AML-193 (cell line): ENCODE data around the gene DDIT4L.
A peak's percentile ranks its signal among the peaks of the same experiment; 100 is the strongest.
"Not testable (repeated sequence)": the region's sequence is repeated elsewhere in the genome, so short reads cannot be mapped to it uniquely, and the experiment has no call there.

Experiments used
- DNase-seq, 2 experiments: peaks; one replicate each; lab custom pipeline; 2025; lab: John Stamatoyannopoulos, UW

DDIT4L gene

GRCh38 chr4:100189820-100190642 lies at the start of gene DDIT4L:
Gene DDIT4L (minus strand): TSS chr4:100190468. CDS start chr4:100189983, 485 bp downstream.
- DNase-seq = peak; percentile 4 to 30

DNA sequence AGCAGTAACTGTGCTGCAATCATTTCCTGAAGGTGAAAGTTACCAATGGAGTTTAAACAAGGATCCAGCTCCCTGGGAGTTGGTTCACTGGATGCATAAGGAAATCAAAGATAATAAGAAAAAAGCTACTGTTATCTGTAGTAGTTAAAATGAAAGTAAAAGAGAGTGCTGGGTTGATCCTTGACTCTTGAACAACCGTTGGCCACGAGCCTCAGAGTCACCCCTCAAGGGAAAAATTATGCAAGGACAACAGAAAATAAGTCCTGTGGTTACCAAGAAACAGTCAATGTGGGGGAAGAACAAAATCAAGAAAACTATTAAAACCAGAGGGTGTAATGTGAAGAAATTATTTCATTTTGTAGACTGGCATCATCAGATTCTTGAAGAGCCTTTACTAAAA lies 49.7 kb upstream of the DDIT4L start:
- DNase-seq = peak; percentile 79 to 87

- DNase-seq = no peak
Measured at GRCh38 chr4:100224721-100225120, 34.5 kb upstream of the DDIT4L start.

DNA sequence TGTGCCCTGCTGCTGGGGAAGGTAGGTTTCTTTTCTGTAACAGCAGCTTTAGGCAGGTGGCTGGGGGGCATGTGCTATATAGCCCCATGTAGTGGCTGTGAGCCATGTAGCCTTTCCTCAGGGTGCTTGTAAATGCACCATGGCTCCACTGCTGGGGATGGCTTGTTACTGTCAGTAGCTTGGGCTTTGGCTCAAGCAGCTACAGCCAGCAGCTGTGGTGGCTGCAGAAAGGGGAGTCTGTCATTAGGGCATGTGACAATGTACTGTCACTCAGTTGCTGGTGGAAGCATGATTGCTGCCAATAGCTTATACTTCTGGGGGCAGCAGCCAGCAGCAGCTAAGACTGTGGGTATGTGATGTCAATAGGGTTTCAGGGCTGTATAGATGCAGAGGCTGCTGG lies 33.9 kb upstream of the DDIT4L start:
- no peak for DNase-seq

DNA sequence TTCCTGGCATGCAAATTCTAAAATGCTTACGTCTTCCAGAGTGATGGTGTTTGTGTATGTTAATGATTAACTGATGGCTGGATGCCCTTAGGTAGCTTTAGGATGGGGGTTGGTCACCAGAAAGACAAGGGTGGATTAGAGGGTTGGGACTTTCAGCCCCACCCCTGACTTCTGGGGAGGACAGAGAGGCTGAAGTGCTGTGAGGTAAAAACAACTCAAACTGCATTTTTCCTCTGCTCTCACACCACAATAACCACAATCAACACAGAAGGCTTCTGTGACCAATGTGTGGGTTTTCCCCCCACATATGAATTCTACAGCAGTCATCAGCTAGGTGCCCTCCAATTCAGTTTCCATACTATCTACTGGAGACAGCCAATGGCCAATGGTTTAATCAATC lies 18.7 kb upstream of the DDIT4L start:
- no peak for DNase-seq

DNA sequence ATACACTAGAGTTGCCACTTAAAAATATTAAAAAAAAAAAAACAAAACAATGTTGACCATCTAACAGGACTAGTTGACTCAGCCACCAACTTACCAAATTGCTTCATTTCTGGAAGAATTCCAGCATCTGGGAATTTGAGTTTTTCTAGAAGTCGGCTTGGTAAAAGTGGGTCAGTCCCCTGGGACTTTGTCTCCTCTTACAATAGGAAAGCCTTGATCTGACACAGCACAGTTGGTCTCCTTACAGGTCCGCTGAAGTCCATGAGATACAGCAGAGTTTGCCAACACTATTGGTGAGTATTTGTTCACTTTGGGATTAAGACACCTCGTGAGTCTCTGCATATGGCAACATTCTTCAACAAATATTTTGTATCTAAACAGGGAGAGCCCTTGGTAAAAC lies 18.2 kb upstream of the DDIT4L start:
- no peak for DNase-seq

- peak in 1 of 2 experiments; percentile 15 for DNase-seq
Measured at GRCh38 chr4:100206850-100207249, 16.6 kb upstream of the DDIT4L start.

DNA sequence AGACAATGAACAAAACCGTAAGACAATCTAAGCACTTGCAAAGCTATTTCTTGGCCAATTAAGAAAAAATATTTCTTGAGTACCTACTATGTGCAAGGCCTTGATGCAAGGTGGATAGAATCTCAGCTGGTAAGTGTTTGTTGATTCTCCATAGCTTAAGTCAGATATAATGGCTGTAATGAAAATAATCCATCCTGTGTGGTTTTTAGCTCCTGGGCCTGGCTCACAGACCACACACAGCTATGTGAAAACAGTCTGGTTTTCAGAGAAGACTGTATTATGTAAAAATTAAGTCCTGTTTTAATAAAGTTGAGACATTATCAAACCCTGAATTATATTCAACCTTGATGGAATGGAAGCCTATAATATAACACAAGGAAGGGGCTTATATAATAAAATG lies 7.8 kb upstream of the DDIT4L start:
- DNase-seq = no peak

GRCh38 chr4:100196388-100197071 lies 6.3 kb upstream of the DDIT4L start:
- DNase-seq = not testable (repeated sequence)

- no peak for DNase-seq
Measured at GRCh38 chr4:100190643-100191600, 654 bp upstream of the DDIT4L start.

- no peak for DNase-seq
Measured at GRCh38 chr4:100188829-100189228, 1.4 kb downstream of the DDIT4L start.

- no peak for DNase-seq
Measured at GRCh38 chr4:100187781-100188180, 2.5 kb downstream of the DDIT4L start.

DNA sequence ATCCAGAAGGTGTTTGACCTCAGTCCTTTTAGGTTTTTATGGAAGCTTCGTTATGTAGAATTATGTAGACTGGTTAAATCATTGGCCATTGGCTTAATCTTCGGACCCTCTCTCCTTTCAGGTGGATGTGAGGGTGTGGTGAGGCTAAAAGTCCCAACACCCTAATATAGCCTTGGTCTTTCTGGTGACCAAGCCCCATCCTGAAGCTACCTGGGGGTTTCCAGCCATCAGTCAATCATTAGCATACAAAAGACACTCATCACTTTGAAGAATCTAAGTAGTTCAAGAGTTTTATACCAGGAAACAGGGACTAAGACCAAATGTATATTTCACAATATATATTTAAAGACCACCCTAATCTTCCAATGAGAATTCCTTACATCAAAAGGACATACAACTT lies 5.5 kb downstream of the DDIT4L start:
- no peak for DNase-seq

DNA sequence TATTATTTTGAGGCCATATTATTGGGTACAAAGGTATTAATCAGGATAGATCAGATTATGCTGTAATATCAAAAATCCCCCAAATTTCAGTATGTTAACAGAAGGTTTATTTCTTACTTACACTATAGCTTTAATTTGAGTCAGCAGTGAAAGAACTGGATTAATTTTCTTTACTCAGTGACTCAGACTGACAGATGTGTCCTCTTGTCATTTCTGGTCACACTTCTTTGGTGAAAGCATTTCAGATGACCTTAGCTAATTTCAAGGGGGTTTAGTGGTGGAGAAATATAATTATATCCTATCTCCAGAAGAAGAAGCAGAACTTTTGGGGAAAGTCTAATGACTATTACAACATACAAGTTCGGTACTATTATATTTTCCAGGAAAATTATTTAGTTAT lies 12.4 kb downstream of the DDIT4L start:
- no peak for DNase-seq

DNA sequence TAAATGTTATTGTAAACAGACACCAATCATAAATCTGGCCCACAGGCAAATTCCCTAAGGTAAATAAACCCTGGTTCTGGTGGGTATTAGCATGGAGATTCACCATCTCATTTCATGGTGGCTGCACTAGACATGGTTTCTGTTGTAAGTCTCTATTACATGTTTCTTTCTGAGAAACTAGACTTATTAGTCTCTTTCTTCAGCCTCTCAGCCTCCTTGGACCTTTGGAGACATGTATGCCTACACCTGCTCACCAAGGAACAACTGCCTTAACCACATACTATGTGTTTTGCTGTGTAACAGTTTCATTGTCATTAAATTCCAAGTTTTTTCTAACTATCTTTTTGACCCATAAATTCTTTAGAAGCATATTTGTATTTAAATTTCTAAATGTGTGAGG lies 13.1 kb downstream of the DDIT4L start:
- DNase-seq = no peak

DNA sequence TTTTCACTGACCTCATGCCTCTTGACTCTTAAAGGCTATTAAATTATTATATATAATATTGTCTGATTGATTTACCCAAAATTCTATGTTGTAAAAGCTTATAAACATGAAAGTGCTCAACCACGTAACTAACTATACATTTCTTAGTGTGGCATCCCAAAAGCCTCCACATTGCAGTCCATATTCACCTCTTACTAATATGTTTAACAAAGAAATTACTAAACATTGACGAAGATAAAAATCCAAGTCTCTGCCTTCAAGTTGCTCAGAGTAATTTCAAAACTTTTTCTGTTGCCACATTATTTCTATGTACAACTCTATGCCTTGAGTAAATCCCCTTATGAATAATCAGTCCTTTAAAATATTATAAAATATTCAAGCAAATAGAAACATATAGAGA lies 14.4 kb downstream of the DDIT4L start:
- no peak for DNase-seq

GRCh38 chr4:100174985-100175383 lies 15.3 kb downstream of the DDIT4L start:
- no peak for DNase-seq

- no peak for DNase-seq
Measured at GRCh38 chr4:100170986-100171385, 19.3 kb downstream of the DDIT4L start.

GRCh38 chr4:100169491-100170485 lies 20.5 kb downstream of the DDIT4L start:
- no peak for DNase-seq

DNA sequence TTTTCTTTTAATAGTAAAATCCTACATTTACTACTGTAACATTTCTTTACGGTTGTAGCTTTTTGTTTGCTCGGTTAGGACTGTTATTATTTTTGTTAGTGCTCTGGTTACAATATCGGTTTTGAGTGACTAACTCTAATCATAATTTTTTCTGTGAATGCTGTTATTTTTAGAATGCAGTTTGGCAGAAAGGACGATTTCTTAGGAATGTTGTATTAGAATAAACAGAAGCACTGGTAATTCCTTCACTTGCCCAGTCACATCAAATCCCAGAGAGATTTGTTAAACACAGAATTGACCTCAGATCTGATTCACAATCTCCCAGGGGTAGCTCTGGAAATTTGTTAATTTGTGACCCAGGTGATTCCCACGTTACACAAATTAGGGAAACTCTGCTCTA lies 21.7 kb downstream of the DDIT4L start:
- no peak for DNase-seq
